NCI-H187 treated with DMSO at 0.1 percent for 48 hours (cell line): ENCODE results near the gene RASL10B.
"Not testable (repeated sequence)": the region's sequence is repeated elsewhere in the genome, so short reads cannot be mapped to it uniquely, and the experiment has no call there.

Experiments
- DNase-seq: peaks from one replicate; lab custom pipeline; 2025; lab: John Stamatoyannopoulos, UW

The RASL10B gene, protein sequence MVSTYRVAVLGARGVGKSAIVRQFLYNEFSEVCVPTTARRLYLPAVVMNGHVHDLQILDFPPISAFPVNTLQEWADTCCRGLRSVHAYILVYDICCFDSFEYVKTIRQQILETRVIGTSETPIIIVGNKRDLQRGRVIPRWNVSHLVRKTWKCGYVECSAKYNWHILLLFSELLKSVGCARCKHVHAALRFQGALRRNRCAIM

DNA sequence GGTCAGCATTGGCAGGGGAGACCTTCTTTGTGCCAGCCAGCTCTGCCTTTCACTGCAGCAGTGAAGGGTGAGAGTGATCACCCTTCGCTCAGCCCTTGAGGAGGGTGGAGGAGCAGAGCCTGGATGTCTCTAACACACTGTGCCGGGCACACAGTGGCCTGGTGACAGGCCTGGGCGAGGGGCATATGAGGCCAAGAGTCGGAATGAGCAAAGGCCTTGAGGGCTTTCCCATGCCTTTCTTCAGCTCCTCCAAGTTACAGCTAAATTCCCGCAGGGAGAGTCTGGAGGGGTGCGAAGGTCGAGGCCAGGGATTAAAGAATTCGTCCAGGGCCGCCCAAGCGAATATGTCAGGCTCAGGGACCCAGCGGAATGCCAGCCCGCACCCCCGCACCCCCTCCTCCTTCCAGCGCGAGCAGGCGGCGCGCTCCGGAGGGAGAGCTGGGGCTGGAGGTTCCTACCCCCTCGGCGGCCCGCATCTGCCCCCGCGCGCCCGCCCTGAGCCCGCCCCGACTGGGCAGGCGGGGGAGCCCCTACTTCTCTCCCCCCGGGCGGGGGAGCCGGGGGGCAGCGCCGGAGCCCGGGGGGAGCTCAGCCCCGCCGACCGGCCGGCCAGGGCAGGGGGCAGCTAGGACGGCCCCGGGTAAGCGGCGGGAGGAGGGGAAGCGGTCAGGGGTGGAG lies at the start of gene RASL10B:
Gene RASL10B (plus strand): TSS at position 401 of the 678 bp plus-strand sequence. CDS start 3,546 bp downstream, outside the sequence.
- no peak for DNase-seq

GRCh38 chr17:35683591-35683990 lies 47.8 kb upstream of the RASL10B start:
- DNase-seq, result no peak

- no peak for DNase-seq
These were observed 47.2 kb upstream of the RASL10B start for GRCh38 chr17:35684055-35684802.

- DNase-seq, result no peak
These were observed 38.8 kb upstream of the RASL10B start for GRCh38 chr17:35692512-35693210.

DNA sequence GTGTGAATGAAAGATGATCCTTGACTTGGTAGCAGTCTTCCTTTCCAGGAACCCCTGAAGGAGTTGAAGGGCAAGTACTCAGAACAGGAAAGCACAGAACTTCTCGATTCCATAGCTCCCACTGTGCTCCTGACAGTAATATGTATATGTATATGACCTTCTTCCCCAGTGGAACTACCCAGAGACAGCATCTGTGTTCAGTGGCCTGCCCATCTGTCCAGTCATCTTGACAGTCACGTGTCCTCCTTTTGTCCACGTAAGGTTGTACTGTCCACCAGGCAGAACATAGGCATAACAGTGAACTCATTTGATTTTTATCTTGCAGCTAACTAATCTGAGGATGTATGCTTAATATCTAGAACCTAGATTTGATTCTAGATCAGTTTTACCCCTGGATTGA lies 37.8 kb upstream of the RASL10B start:
- DNase-seq, result no peak

DNA sequence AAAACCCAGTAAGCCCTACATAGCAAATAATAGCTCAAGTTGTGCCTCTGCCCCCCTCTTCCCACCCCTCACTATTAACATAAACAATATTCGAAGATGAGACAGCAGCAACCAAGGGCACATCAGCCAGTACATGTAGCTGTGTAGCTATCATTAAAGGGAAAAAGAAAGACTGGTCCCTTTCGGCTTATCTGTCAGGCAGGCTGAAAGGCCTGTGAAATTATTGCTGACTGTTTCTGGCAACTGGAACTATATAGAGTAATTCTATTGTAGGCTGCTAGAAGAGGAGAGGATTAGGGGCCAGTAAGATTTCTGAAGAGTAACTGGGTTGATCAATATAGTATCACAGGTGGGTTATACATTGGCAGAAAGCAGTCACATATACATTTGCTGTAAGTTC lies 36.5 kb upstream of the RASL10B start:
- no peak for DNase-seq

DNA sequence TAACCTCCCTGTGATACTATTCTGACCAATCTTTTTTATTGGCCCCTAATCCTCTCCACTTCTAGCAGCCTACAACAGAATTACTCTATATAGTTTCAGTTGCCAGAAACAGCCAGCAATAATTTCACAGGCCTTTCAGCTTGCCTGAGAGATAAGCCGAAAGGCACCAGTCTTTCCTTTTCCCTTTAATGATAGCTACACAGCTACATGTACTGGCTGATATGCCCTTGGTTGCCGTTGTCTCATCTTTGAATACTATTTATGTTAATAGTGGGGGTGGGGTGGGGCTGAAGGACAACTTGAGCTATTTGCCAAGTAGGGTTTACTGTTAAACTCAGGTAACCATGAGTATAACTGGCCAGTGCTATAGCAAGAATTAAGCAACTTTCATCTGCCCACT lies 35.8 kb upstream of the RASL10B start:
- DNase-seq, result no peak

GRCh38 chr17:35698800-35699199 lies 32.6 kb upstream of the RASL10B start:
- no peak for DNase-seq

- DNase-seq, result no peak
These were observed 31.3 kb upstream of the RASL10B start for GRCh38 chr17:35700150-35700549.

DNA sequence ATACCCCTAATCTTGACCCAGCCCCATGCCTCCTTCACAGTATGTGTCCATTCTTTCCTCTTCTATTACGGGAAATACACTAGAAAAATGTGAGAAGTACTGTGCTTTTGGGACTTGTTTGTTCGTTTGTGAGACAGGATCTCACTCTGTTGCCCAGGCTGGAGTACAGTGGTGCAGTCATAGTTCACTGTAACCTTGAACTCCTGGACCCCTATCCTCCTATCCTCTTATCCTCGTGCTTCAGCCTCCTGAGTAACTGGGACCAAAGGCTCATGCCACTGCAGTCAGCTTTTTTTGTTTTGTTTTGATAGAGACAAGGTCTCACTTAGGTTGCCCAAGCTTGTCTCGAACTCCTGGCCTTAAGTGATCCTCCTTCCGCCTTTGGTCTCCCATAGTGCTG lies 29.9 kb upstream of the RASL10B start:
- DNase-seq, result no peak

GRCh38 chr17:35703308-35703707 lies 28.1 kb upstream of the RASL10B start:
- DNase-seq, result not testable (repeated sequence)

DNA sequence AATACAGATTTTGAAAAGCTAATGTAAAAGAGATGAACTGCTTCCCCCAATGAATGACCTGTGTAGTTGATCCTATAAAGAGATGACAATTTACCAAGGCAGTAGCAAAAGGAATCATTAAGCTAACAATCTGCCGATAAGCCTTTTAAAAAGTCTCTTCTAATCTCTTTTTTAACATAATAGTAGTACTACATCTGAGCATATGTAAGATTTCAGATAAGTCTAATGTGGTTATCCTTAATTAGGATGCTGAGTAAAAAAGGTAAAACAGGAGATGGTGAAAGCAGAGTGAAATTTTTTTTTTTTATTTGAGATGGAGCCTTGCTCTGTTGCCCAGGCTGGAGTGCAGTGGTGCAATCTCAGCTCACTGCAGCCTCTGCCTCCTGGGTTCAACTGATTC lies 26.2 kb upstream of the RASL10B start:
- DNase-seq, result no peak

GRCh38 chr17:35705705-35706104 lies 25.7 kb upstream of the RASL10B start:
- no peak for DNase-seq

DNA sequence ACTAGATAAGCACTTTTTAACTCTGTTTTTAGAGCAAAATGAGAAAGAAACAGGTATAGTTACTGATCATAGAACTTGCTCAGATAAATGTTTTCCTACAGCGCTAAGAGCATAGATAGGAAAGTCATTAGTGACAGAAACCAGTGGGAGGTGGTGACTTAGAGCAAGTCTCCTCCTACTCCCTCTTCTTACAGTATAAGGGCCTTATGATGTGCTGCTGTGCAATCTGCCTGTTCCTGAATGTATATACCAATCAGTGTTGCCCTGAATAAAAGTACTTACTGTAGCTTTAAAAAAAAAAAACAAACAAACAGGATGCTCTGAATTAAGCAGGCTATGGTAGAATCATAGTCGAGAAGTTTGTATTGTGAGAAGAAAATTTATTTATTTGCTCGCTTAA lies 23.3 kb upstream of the RASL10B start:
- no peak for DNase-seq

DNA sequence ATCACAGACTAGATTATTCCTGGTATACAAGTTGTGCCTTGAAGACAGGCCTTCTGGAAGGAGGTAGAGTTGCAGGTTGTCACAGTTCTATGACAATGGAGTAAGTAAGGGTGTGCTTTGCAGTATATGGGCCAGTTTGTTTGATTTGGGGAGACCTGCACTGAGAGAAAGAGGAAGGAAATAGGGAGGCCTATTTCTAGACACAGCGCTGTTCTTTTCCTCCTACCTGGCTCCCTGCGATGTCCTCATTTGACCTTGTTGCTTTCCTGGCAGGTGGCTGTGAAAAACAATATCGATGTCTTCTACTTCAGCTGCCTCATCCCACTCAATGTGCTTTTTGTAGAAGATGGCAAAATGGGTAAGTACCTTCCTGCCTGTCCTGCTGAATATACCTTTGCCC lies 22.5 kb upstream of the RASL10B start:
- no peak for DNase-seq

- no peak for DNase-seq
These were observed 21.6 kb upstream of the RASL10B start for GRCh38 chr17:35709874-35710273.

- DNase-seq, result no peak
These were observed 20.5 kb upstream of the RASL10B start for GRCh38 chr17:35710950-35711349.

DNA sequence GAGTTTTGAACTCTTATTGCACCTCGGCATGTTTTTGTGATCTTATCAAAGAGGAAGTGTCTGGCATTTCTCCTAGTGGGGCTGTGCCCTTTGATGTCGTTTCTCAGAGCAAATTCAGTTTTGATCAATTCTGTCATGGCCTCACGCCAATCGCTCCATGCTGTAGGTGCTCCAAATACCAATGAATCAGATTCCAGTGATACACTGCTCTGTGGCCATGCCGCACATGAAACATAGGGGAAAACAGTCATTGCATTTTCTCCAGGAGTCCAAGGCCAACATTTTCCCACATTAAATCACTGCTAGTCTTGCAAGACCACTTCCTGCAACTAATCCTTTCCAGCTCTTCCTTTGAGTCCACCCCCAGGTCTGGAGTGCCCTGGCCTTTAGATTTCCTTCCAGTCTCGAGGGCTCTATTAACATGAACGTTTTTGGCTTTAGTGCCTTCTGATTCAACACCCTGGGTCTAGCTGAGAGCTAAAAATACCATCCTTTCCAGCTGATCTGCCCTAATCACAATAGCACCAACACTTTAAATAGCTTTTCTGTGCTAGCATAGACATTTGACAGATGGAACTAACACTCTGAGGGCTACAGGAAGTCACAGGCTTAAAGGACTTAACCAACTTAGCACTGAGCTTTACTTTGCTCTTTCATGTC lies 18.2 kb upstream of the RASL10B start:
- DNase-seq, result no peak

DNA sequence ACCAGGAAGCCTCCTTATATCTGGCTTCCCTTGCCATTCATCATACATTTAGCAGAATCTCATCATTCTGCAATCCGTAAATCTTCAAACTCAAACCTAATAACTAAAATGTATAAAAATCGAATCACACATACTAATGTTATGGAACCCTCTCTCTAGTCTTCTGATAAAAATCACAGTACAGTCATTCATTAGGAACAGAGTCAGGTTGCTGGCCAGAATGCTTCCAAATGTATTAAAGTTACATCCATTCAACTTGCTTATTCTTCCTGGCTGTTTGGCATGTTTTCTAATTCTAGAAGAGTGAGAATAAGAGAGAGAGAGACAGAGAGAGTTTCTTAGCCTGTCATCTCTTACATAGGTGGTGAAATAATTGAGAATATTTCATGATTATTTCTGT lies 16.5 kb upstream of the RASL10B start:
- no peak for DNase-seq

DNA sequence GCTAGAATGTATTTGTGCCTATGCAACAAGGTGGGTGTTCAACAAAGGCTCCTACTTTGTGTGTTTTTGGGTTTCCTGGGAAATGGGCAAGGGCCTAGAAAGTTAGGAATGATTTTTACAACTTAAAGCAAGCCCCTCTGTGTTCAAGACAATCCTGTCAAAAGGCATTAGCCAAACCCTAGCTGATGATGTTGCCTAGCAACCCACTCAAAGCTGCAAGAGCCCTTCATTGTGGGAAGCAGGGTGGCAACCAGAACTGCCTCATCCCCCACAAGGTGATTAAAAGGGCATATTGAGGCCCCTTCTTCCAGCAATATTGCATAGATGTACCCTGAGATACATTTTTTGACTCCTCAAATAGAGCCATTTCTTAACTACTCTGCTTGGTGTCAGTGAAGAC lies 16.0 kb upstream of the RASL10B start:
- no peak for DNase-seq

DNA sequence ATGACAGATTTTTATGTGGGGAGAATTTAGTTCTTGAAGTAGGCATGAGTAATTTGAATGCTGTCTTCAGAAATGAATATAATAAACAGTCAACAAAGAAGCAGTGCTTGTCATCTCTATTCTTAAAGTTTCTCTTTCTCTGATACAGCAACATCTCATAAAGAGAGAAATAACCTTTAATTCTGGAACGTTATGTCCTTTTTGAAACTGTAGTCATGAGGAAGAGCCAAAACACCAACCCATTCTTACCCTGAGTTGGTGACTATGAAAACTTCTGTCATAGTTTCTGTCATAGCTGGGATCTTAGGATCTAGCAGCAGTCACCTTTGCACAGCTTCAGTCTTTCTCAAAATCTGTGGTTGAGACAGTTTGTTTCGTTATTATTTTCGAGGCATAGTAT lies 15.3 kb upstream of the RASL10B start:
- no peak for DNase-seq

GRCh38 chr17:35716897-35717465 lies 14.5 kb upstream of the RASL10B start:
- no peak for DNase-seq
